ENCODE measurements around the gene SMOC1.

The SMOC1 gene

DNA sequence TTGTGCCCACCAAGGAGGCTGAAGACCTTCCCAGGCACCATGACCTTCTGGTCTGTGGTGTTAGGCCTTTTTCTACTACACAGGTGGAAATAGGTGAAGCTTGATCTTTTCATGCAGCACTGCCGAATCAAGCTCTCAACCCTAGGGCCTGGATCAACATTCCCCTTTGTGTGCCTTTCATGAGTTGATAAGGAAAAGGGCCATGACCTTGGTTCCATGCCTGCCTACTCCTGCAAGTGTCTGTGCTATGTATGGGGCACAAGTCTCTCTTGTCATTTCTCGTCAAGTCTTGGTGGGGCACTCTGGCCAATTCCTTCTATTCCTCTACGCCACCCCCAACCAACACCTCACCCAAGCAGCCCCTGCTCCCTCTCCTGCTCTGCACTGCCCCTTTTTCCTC is 155.0 kb downstream of the SMOC1 start:
- DNase-seq (ENCODE audit: low spot score) = no peak

DNA sequence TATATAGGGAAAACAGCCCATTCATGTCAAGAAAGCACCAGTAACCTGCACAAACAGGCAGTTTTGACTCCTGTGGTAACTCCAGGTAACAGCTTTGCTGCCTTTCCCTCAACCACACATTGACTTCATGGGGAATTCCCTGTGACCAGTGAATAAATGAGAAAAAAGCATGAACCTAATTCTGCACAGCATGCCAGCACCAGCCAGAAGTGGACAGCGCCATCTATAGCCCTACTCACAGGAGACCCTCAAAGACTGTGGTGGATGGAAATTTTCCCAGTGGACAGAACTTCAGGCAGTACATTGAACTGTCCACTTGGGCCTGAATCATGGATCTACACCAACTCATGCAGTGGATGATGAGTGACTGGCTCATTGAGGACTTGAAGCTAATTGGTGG is 157.4 kb downstream of the SMOC1 start:
- no peak for DNase-seq (ENCODE audit: low spot score)

GRCh38 chr14:70043001-70043400 is 163.8 kb downstream of the SMOC1 start:
- DNase-seq (ENCODE audit: low spot score) = no peak

DNA sequence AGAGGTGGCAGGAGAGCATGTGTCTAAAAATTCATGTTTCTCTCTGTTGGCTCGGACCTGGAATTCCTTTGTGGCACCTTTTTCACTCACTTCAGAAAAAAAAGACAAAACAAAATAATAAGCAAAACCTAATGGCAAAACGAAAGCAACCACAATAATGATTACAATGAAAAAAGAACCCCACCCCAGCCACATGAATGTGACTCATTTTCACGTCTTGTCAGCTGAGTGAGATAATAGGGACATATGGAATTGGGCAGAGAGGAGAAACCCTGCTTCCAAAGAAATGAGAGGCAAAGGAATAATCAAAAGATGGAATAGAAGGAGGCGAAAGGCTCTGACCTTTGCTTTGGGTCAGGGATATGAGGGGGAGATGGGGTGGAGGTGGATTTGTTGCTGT is 166.1 kb downstream of the SMOC1 start:
- DNase-seq (ENCODE audit: low spot score) = peak; percentile 14

- DNase-seq (ENCODE audit: low spot score) = no peak
These were observed 166.8 kb downstream of the SMOC1 start for GRCh38 chr14:70045844-70046535.

DNA sequence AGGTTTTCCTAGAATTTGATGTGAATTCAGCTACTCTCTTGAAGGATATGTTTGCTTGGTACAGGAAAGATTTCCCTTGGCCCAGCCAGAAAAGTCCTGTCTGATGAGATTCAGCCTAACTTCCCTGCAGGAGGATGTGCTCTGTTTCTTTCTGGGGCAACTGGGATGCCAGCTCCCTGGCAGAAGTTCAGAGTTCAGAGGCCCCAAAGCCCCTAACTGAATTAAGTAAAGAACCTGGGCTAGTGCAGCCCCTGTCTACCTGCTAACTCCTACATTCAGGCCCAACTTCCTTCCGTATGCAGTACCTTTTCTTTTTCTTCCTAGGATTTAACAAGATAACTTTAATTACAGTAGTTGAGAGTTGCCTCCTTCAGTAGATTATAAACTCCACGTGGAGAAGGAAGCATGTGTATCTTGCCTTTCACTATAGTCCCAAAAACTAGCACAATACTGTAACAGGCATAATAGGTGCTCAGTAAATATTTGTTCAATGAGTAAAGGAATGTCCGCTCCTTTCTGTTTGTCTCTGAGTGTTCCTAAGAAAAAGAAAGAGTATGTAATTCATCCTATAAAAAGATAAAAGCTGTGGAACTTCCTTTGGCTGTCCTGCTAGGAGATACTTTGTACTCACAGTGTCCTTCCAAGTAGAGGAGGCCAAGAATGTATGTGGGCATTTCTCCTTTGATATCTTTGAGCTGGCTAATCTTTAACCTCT is 168.5 kb downstream of the SMOC1 start:
- peak; percentile 64 for DNase-seq (ENCODE audit: low spot score)

GRCh38 chr14:70048313-70048654 is 169.1 kb downstream of the SMOC1 start:
- no peak for DNase-seq (ENCODE audit: low spot score)

DNA sequence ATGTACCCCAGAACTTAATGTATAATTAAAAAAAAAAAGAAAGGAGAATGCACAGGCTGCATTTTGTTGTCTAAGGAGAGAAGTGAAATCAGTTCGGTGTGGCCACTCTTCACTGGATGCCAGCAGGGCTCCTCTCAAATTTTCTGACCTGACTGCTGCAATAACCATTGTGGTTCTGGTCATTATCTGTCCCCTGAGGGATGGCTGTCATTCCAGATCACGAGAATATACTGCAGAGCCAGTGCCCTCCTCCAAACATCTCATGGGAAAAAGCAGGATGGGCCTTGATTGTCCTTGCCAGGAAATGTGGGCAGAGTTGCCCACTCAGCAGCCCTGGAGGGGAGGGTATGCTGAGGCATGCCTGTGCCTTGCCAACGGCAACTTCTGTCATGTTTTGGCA is 170.4 kb downstream of the SMOC1 start:
- DNase-seq (ENCODE audit: low spot score) = no peak

GRCh38 chr14:70050136-70050535 is 170.9 kb downstream of the SMOC1 start:
- DNase-seq (ENCODE audit: low spot score) = no peak

- peak; percentile 46 for DNase-seq (ENCODE audit: low spot score)
These were observed 173.8 kb downstream of the SMOC1 start for GRCh38 chr14:70052990-70053389.

GRCh38 chr14:70057519-70058136 is 178.4 kb downstream of the SMOC1 start:
- DNase-seq (ENCODE audit: low spot score) = no peak

DNA sequence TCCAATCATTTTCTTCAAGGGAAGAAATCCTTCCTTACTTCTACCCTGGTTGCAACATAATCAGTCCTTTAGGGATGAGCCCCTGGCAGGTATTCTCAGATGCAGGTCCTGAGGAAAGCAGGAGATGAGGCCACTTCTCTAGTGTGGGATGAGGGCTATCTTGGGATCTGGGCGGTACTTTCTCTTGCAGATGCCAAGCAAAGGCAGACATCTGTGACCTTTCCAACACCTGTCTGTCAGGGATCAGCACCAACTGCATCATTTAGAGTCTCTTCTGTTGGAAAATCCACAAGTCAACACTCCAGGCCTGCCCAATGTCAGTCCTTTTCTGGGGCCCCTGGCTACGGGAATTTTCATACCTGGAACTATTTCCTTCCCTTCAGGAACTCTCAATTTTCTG is 180.3 kb downstream of the SMOC1 start:
- no peak for DNase-seq (ENCODE audit: low spot score)

- peak; percentile 43 for DNase-seq (ENCODE audit: low spot score)
These were observed 181.9 kb downstream of the SMOC1 start for GRCh38 chr14:70061108-70061507.

GRCh38 chr14:70064136-70064865 is 185.1 kb downstream of the SMOC1 start:
- no peak for DNase-seq (ENCODE audit: low spot score)

DNA sequence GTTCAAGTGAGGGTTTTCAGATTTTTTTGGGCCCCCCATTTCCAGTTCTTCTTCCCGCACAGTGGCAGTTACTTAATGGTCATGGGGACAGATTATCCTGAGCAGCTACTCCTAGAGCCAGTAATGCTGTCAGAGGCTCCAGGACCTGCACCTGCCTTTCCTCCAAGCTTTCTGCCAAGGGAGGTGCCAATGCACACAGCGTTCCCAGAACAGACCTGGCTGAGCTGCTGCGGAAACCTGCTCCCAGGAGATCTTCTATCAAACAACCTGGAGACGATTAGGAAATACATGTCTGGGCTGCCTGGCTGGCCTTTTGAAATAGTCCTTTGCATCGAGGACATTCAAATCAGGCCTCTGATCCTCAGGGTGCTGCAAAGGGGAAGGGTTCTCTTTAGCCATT is 188.6 kb downstream of the SMOC1 start:
- no peak for DNase-seq (ENCODE audit: low spot score)

DNA sequence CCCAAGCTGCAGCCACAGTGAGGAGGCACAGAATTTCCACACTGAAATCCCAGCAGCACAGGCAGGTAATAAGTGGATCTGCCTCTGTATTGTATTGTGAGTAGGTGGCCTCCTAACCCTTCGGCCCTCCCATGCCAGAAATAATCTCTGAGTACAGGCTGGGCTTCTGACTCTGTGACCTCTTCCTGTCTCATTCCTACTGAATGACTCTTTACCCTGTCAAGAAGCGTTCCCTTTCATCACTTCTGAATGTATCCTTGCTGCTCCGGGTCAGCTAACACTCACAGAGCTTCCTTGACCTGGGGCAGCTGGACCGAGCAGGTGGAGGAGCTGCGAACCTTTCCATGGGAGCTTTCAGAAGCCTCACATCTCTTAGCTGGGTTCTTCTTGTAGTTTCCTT is 190.0 kb downstream of the SMOC1 start:
- DNase-seq (ENCODE audit: low spot score) = no peak

DNA sequence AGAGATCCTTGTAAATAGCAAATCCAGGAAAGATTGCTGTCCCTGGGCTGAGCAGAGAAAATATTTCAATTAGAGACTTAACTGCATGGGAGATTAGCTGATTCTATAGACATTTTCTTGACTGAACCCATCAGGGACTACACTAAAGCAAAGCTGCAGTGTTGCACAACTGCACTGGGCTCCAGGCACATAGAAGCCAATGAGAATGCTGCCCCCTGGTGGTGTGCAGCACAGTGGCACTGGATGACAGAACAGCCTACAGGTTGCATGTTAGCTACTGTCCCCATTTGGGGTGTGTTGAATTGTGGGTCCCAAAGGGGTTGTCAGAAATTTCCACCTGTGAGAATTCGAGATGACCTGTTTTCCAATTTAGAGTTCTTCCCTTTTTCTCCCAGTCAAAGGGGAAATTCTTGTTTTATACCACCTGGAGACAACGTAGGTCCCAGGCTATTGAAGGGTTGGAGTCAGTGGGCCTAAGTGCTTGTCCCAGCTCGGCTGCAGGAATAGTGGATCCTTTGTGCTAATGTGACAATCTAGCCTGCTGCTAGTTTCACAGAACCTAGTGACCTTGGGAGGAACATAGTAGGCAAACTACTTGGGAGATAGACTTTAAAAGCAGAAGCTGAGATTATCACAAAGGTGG is 194.8 kb downstream of the SMOC1 start:
- DNase-seq (ENCODE audit: low spot score) = peak; percentile 70

- DNase-seq (ENCODE audit: low spot score) = no peak
These were observed 197.8 kb downstream of the SMOC1 start for GRCh38 chr14:70077005-70077404.

DNA sequence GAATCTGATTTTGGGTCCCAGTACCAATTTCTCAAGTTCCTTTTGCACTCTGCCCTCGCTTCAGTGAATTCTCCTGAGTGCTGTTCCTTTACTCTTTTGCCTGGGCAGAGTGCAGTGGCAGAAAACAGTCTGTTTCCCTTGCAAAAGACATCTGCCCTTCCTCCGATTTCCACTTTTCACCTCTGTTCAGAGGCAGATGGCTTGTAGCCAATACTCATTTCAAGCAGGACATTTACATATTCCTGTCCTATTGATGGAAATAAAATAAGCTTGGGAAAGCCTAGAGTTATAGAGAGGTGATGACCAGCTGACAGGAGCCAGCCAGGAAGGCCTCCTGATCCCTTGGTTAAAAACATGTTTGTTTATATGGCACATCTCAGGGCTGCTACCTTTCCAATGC is 198.5 kb downstream of the SMOC1 start:
- DNase-seq (ENCODE audit: low spot score) = no peak

GRCh38 chr14:70078329-70078728 is 199.1 kb downstream of the SMOC1 start:
- no peak for DNase-seq (ENCODE audit: low spot score)

DNA sequence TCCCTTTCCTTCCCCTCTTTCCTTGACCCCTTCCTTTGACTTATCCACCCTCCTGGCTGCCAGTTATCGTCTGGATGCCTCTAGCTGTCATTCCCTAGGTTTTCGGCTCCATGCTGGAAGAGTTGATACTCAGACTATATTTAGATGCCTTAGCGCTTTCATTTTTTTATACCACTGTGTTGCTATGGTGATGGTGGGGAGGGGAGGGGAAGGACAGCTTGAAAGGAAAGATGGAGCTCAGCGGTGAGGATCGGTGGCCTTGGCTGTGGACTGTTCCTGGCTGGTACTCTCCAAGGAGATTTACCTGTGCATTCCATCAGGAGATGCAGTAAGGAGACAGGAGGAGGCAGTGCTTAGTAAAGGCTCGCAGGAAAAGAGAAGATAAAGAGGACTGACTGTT is 200.9 kb downstream of the SMOC1 start:
- no peak for DNase-seq (ENCODE audit: low spot score)

Measured in LoVo (cell line).